HCT116 (cell line): ENCODE data around the gene RMDN3. TPM values are rescaled to one million over a fixed set of nuclear protein-coding genes. Genes with fewer than 3 reads are reported as not detected.
A peak's percentile ranks its signal among the peaks of the same experiment; 100 is the strongest.

Experiments
- ATAC-seq: fragments of 200-7000 bp; cut with Tn5 transposase; 2 replicates; pipeline ENCODE4 v1.9.1; 2020; ENCODE audit warnings: mild to moderate bottlenecking, moderate library complexity
- BruUV-seq: library from RNA; stranded (reverse); fragments of 400-500 nt; replicated peaks from 2 replicates; lab custom pipeline; 2021; lab: Mats Ljungman, UMichigan
- CTCF ChIA-PET: fragments of 300-600 bp; sonication (Branson Sonifier 250); formaldehyde crosslinking; loops from one replicate; lab custom pipeline; 2021; ENCODE audit warnings: antibody characterized with exemption; lab: Charles Lee
- POLR2A ChIA-PET: fragments of 300-600, 350-600 bp; sonication (Branson Sonifier 250); formaldehyde crosslinking; loops from one replicate; lab custom pipeline; 2021; ENCODE audit warnings: antibody characterized with exemption; lab: Charles Lee
- RAD21 ChIA-PET, 2 experiments: fragments of 300-600 bp; sonication (Branson Sonifier 250); formaldehyde crosslinking; loops; one replicate each; lab custom pipeline; 2023; ENCODE audit warnings: low total read pairs in 2 of 2; ENCODE audit not compliant: uncharacterized antibody in 2 of 2, unreplicated experiment in 2 of 2, low non-redundant PET in 1 of 2; lab: Charles Lee
- DNase-seq: peaks from one replicate; pipeline ENCODE4 v3.0.0-alpha.2; 2010; ENCODE audit warnings: low read depth, low spot score
- H2AFZ ChIP-seq: fragments of 200-600 bp; shearing (Covaris generic), sonication (generic); 2 replicates; pipeline ENCODE4 v1.6.1; 2017; ENCODE audit warnings: low read depth, mixed run types, mixed read lengths, antibody characterized with exemption, low read length; ENCODE audit not compliant: poor library complexity, severe bottlenecking
- H3K27ac ChIP-seq: 2 replicates; pipeline ENCODE4 v1.5.1; 2012; ENCODE audit warnings: low read depth, low read length
- H3K27me3 ChIP-seq: fragments of 200-600 bp; sonication (generic); 2 replicates; pipeline ENCODE4 v1.6.1; 2016; ENCODE audit warnings: mixed run types, low read length, mixed read lengths; ENCODE audit not compliant: insufficient read depth
- H3K36me3 ChIP-seq, 2 experiments: fragments of 200-500 bp in 1 of 2; fragments of 200-600 bp in 1 of 2; sonication (Bioruptor generic) in 1 of 2; sonication (generic) in 1 of 2; 2 replicates each; pipeline versions ENCODE4 v1.5.1 to v1.6.1; 2014 to 2016; ENCODE audit warnings: low read length in 2 of 2, inconsistent platforms in 1 of 2, mixed read lengths in 1 of 2, mixed run types in 1 of 2; ENCODE audit not compliant: insufficient read depth in 2 of 2, control insufficient read depth in 1 of 2
- H3K4me1 ChIP-seq, 2 experiments: fragments of 200-600 bp in 1 of 2; sonication (generic) in 1 of 2; 2 replicates each; pipeline versions ENCODE4 v1.5.1 to v1.6.1; 2012 to 2017; ENCODE audit warnings: low read length in 2 of 2, inconsistent platforms in 1 of 2, mild to moderate bottlenecking in 1 of 2, mixed read lengths in 1 of 2, mixed run types in 1 of 2, moderate library complexity in 1 of 2; ENCODE audit not compliant: insufficient read depth in 2 of 2, control insufficient read depth in 1 of 2
- H3K4me2 ChIP-seq: fragments of 200-600 bp; sonication (generic); 2 replicates; pipeline ENCODE4 v1.6.1; 2017; ENCODE audit warnings: mixed run types, low read length, mixed read lengths
- H3K4me3 ChIP-seq, 2 experiments: fragments of 200-600 bp in 1 of 2; sonication (generic) in 1 of 2; replicated peaks in 1 of 2; 2 replicates each; pipeline ENCODE4 v1.5.1; 2011 to 2016; ENCODE audit warnings: low read length in 2 of 2, control low read depth in 1 of 2, low read depth in 1 of 2, mild to moderate bottlenecking in 1 of 2, mixed read lengths in 1 of 2, mixed run types in 1 of 2
- H3K79me2 ChIP-seq: fragments of 200-600 bp; sonication (generic); 2 replicates; pipeline ENCODE4 v1.6.1; 2017; ENCODE audit warnings: mild to moderate bottlenecking, mixed run types, low read length, moderate library complexity, mixed read lengths; ENCODE audit not compliant: insufficient read depth
- H3K9ac ChIP-seq: fragments of 200-600 bp; sonication (generic); 2 replicates; pipeline ENCODE4 v1.6.1; 2016; ENCODE audit warnings: low read length, mixed read lengths
- H3K9me2 ChIP-seq: fragments of 200-600 bp; sonication (generic), shearing (Covaris generic); 2 replicates; pipeline ENCODE4 v1.6.1; 2017; ENCODE audit warnings: mixed run types, mild to moderate bottlenecking, moderate library complexity; ENCODE audit not compliant: insufficient read depth
- H3K9me3 ChIP-seq, 2 experiments: fragments of 200-500 bp in 1 of 2; fragments of 200-600 bp in 1 of 2; sonication (Bioruptor generic) in 1 of 2; sonication (generic) in 1 of 2; 2 replicates each; pipeline ENCODE4 v1.6.1; 2014 to 2017; ENCODE audit warnings: low read length in 2 of 2, mixed read lengths in 2 of 2, inconsistent platforms in 1 of 2, low read depth in 1 of 2, mild to moderate bottlenecking in 1 of 2, mixed run types in 1 of 2, moderate library complexity in 1 of 2; ENCODE audit not compliant: control insufficient read depth in 1 of 2, insufficient read depth in 1 of 2
- H4K20me1 ChIP-seq: fragments of 200-600 bp; sonication (generic), shearing (Covaris generic); 2 replicates; pipeline ENCODE4 v1.6.1; 2017; ENCODE audit warnings: mixed run types, mild to moderate bottlenecking, moderate library complexity; ENCODE audit not compliant: insufficient read depth
- CBX3 ChIP-seq: IDR thresholded peaks from 2 replicates; pipeline ENCODE4 v1.6.1; 2012; ENCODE audit warnings: low read depth
- JUND ChIP-seq: IDR thresholded peaks from 2 replicates; pipeline ENCODE4 v1.6.1; 2012
- POLR2A ChIP-seq: IDR thresholded peaks from 2 replicates; pipeline ENCODE4 v1.7.0; 2011; ENCODE audit warnings: borderline replicate concordance; ENCODE audit not compliant: insufficient read depth, insufficient read length; ENCODE audit errors: extremely low read depth
- SP1 ChIP-seq: IDR thresholded peaks from 2 replicates; pipeline ENCODE4 v1.6.1; 2012; ENCODE audit warnings: low read depth
- YY1 ChIP-seq: IDR thresholded peaks from 2 replicates; pipeline ENCODE4 v1.6.1; 2011; ENCODE audit warnings: low read length, low read depth, moderate library complexity, mild to moderate bottlenecking; ENCODE audit not compliant: insufficient replicate concordance; ENCODE audit errors: extremely low read depth
- ZFX ChIP-seq: fragments of 450-650 bp; IDR thresholded peaks from 2 replicates; pipeline ENCODE4 v1.6.1; 2017
- intact Hi-C: fragments of 100-400 bp; cut with micrococcal nuclease; formaldehyde crosslinking; loops from 2 replicates; pipeline ENCODE4 v1.10.0; 2022
- total RNA-seq: library from RNA; stranded (reverse); gene quantifications from one replicate; pipeline ENCODE4 v1.2.1, GENCODE V29; 2021; ENCODE audit not compliant: unreplicated experiment
- TF ChIP-seq, protein P1 (sequence below): IDR thresholded peaks from 2 replicates; pipeline ENCODE4 v1.6.1; 2012

The RMDN3 gene
- total RNA-seq, 1 experiment from 2014 or later, result 21.5 TPM

DNA sequence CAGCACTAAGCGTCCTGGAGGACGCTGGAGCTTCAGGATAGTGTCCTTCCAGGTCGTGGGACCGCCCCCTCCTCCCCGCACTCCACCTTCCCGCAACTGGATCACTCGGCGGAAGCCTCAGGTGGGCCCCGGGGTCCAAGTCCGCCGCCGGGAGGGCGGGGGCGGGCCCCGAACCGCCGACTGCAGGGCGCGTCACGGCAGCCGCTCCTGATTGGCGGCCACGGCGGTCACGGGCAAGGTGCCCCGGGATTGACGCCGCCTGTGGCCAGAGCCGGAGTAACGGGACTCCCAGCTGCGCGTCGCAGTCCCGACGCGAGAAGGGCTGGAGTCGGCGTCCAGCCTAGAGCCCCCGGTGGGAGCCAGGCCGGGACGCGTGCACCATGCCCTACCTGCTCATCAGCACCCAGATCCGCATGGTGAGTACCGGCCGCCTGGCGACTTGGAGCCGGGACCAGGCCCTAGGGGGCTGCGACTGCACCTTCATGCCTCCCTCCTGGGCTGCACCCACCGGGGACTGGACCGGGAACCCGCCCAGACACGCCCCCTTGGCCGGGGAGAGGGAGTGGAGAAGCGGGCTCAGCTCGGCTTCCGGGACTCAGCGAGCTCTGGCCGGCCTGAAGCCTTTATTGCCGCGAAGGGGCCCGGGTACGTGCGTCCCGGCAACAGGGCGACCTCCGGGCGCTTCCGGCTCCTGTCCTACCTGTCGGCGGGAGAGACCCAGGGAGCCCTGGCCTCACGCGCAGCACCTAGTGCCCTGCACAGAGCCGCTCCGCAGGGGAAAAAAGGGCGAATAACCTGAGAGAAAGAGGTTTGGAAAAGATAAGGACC, 9.0 kb upstream of the RMDN3 start, which contains the start of gene GCHFR (continued):
- TF ChIP-seq ZFX (no peak; the same call in 1 of the 2 replicates), CBX3 (0 out of 2 replicates have a peak, but pooled peaks have one; percentile 23), JUND (no peak), SP1 (no peak), POLR2A (peak; percentile 51), YY1 (no peak)

DNA sequence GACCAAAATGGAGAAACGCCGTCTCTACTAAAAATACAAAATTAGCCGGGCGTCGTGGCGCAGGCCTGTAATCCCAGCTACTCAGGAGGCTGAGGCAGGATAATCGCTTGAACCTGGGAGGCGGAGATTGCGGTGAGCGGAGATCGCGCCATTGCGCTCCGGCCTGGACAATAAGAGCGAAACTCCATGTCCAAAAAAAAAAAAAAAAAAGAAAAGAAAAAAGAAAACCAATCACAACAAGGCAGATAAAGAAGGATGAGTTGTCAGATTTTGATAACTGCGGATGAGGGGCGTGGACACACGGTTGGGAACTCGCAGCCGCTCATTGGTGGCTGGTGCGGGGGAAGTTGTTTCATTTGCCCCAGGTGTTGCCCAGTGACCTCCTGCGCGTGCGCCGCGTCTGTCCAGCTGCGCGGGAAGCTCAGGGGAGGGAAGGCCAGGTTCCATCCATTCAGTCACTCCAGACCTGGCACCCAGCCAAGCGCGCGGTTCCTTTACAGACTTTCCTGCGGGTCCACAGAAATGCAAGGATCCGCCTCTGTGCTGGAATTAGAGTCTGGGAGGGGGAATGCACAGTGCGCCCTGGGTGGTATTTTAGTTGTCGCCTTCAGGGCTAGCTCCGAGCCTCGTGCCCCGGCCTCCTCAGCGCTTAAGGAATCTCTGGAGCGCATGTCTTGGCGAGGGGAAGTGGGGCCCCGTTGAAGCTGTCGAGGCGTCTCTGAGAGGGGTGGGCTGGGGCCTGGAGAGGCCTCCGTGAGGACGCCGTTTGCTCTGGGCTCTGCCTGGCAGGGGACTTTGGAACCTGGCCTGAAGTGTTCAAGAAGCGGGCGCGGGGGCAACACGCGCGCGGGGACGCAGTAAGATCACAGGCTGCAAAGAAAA, 8.1 kb upstream of the RMDN3 start:
- H2AFZ ChIP-seq, result no peak overlapping the region
- H3K79me2 ChIP-seq, result no peaks in the 10 kb centered on the region
- peak overlapping the region; percentile 49 for H3K9ac ChIP-seq
- intact Hi-C loops, result no loop called here
- H3K4me3 ChIP-seq, result peak overlapping the region; percentile 21 to 47
- H3K4me2 ChIP-seq, result peak overlapping the region; percentile 81
- no peak overlapping the region; the same call in 1 of the 2 replicates for H3K27ac ChIP-seq
- peaks cover 29 to 48% of the 10 kb centered on the region in 2 experiments for H3K4me1 ChIP-seq
- no TSS peak for BruUV-seq
- H3K9me3 ChIP-seq, result no peaks in the 10 kb centered on the region
- ChIA-PET POLR2A (no interaction called here), RAD21 (interaction anchor here in 1 of 2 experiments (0.6 kb wide), 1 partner anchor 18 kb away, joined by 3 read pairs; no protein-coding TSS in a partner anchor), CTCF (interaction anchor here (1.2 to 1.7 kb wide), 3 partner anchors 19 to 131 kb away, joined by 3 to 5 read pairs (median 4); partner anchors contain the start of gene VPS18)
- ATAC-seq, result peak; percentile 18
- no peaks in the 10 kb centered on the region for H3K9me2 ChIP-seq
- H3K27me3 ChIP-seq, result no peaks in the 10 kb centered on the region
- peak; percentile 42; the same call in 1 of the 2 replicates for TF ChIP-seq ZFX
- TF ChIP-seq, protein P1, sequence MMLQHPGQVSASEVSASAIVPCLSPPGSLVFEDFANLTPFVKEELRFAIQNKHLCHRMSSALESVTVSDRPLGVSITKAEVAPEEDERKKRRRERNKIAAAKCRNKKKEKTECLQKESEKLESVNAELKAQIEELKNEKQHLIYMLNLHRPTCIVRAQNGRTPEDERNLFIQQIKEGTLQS, result no peak
- DNase-seq, result no peak
- no peaks in the 10 kb centered on the region for H4K20me1 ChIP-seq
- no peaks in the 10 kb centered on the region for H3K36me3 ChIP-seq
